Measurements from ENCODE around the gene CHST9. TPM values are rescaled to one million over a fixed set of nuclear protein-coding genes. Genes with fewer than 3 reads are reported as not detected.

Gene CHST9
- total and polyA plus RNA-seq, 2 of the 4 experiments (the other 2 are of a cell fraction), result not detected

DNA sequence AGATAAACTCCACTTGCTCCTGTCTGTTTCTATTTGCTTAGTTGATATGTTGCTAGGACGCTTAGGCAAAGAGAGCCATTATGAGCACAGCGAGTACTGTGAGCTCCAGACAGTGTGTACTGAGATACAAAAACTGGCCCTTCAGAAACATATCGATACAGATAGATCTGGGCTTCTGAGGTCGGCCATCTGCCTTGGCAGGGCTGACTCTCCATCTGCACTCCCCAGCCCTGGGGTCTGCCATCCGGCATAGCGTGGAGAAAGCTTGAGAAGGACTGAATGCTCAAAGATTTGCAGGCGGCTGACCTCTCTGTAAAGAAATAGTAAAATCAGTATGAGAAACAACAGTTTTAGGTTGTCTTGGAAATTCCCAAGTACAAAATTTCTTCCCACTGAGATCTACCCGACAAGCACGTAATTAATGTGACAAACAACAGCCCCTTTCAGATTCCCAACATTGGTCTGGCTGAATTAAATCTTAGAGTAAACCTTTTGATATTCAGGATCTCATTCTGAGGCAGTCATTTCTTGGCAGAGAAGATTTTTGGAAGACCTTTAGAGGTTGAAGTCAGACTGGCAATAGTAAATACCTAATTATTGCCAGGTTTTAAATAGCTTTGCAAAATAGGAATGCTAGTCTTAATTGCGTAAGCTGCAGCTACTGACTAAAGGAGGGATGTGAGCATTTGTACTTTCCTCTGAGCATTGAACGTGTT is 127.4 kb downstream of the CHST9 start:
- Histone ChIP-seq H2BK20ac (ENCODE audit: low read depth, low read length) (no peak overlapping the region), H3K56ac (ENCODE audit: extremely low read depth, insufficient read depth, low read length) (no peak overlapping the region), H2BK5ac (ENCODE audit: low read depth, low read length, poor library complexity, severe bottlenecking) (no peak overlapping the region), H3K27me3 (ENCODE audit: control insufficient read depth, insufficient read depth, low read length) (no peaks in the 10 kb centered on the region), H3K14ac (replicated peaks; ENCODE audit: low read depth, low read length) (no peak overlapping the region), H3K9me3 (ENCODE audit: control insufficient read depth, insufficient read depth, low read length) (peaks cover 5% of the 10 kb centered on the region; the same call in 1 of the 2 replicates), H4K8ac (ENCODE audit: low read depth in 2 of 2, low read length in 2 of 2) (no peak overlapping the region), H3K4me2 (ENCODE audit: low read depth, low read length) (no peak overlapping the region), H3K23ac (ENCODE audit: low read depth, low read length) (no peak overlapping the region), H2AFZ (replicated peaks; ENCODE audit: low read length, poor library complexity) (no peak overlapping the region), H3K4ac (ENCODE audit: low read depth, low read length) (no peak overlapping the region), H2AK9ac (replicated peaks; ENCODE audit: low read depth, low read length, poor library complexity) (no peak overlapping the region), H4K20me1 (ENCODE audit: insufficient read depth, low read length) (no peaks in the 10 kb centered on the region), H3K36me3 (ENCODE audit: control insufficient read depth, insufficient read depth, low read length) (no peaks in the 10 kb centered on the region), H3K27ac (ENCODE audit: insufficient read depth, low read length) (no peak overlapping the region), H3K9ac (ENCODE audit: low read depth, low read length) (no peak overlapping the region), H3K9me1 (ENCODE audit: insufficient read depth, low read length) (no peaks in the 10 kb centered on the region), H3K79me1 (ENCODE audit: low read depth in 1 of 2, low read length in 2 of 2) (no peaks in the 10 kb centered on the region), H4K5ac (ENCODE audit: low read depth, low read length) (no peak overlapping the region), H2BK15ac (ENCODE audit: low read depth, low read length) (no peak overlapping the region), H3K18ac (ENCODE audit: low read depth, low read length) (no peak overlapping the region), H3K4me3 (ENCODE audit: insufficient read depth, low read depth, low read length) (no peak overlapping the region), H2BK120ac (ENCODE audit: low read depth, low read length) (no peak overlapping the region), H2AK5ac (ENCODE audit: low read depth, low read length) (no peak overlapping the region), H3K4me1 (ENCODE audit: control insufficient read depth, insufficient read depth, low read length) (no peaks in the 10 kb centered on the region), H4K91ac (ENCODE audit: insufficient read depth, low read depth, low read length) (no peak overlapping the region)
- POLR2A ChIA-PET (ENCODE audit: unreplicated experiment), result no interaction called here
- CTCF ChIA-PET, result no interaction called here
- no CpG with 5 or more reads among the region's 11 CpGs for WGBS, 2 experiments (ENCODE audit: extremely low coverage in 2 of 2, insufficient read length in 1 of 2)
- intact Hi-C loops (cut with micrococcal nuclease) (no loop called here), in situ Hi-C loops (cut with MboI; ENCODE audit: low sequenced_read_pairs) (no loop called here), dilution Hi-C loops (cut with HindIII; ENCODE audit: low sequenced_read_pairs, unreplicated experiment) (no loop called here)
- BruUV-seq (replicated peaks), result no TSS peak
- DNase-seq (no peak), ATAC-seq (ENCODE audit: low read depth) (no peak)
- TF ChIP-seq POLR2A (IDR thresholded peaks at IDR 0.05; ENCODE audit: low read depth, low read length) (no peak), CHD1 (IDR thresholded peaks at IDR 0.05; ENCODE audit: low read depth, low read length) (no peak), MXI1 (IDR thresholded peaks at IDR 0.05; ENCODE audit: borderline replicate concordance, low read depth, low read length) (no peak), RCOR1 (IDR thresholded peaks at IDR 0.05; ENCODE audit: insufficient replicate concordance, low read length) (no peak), SMC3 (IDR thresholded peaks at IDR 0.05; ENCODE audit: low read depth, low read length) (no peak), MAZ (IDR thresholded peaks at IDR 0.05; ENCODE audit: borderline replicate concordance, low read depth, low read length) (no peak), MAFK (IDR thresholded peaks at IDR 0.05; ENCODE audit: low read depth, low read length) (no peak), USF2 (IDR thresholded peaks at IDR 0.05; ENCODE audit: low read depth, low read length) (no peak), BHLHE40 (IDR thresholded peaks at IDR 0.05; ENCODE audit: low read depth, low read length) (no peak), FOS (IDR thresholded peaks at IDR 0.05; ENCODE audit: low read depth, low read length) (no peak), CEBPB (IDR thresholded peaks at IDR 0.05; ENCODE audit: low read depth, low read length) (no peak), RAD21 (IDR thresholded peaks at IDR 0.05; ENCODE audit: low read length) (no peak), NFE2L2 (IDR thresholded peaks at IDR 0.05; ENCODE audit: low read depth, low read length) (no peak), RFX5 (IDR thresholded peaks at IDR 0.05; ENCODE audit: low read depth, low read length) (no peak)
- TF ChIP-seq, protein P1, sequence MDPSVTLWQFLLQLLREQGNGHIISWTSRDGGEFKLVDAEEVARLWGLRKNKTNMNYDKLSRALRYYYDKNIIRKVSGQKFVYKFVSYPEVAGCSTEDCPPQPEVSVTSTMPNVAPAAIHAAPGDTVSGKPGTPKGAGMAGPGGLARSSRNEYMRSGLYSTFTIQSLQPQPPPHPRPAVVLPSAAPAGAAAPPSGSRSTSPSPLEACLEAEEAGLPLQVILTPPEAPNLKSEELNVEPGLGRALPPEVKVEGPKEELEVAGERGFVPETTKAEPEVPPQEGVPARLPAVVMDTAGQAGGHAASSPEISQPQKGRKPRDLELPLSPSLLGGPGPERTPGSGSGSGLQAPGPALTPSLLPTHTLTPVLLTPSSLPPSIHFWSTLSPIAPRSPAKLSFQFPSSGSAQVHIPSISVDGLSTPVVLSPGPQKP (IDR thresholded peaks at IDR 0.05; ENCODE audit: borderline replicate concordance, low read depth, low read length), result no peak
- TF ChIP-seq, protein P2, sequence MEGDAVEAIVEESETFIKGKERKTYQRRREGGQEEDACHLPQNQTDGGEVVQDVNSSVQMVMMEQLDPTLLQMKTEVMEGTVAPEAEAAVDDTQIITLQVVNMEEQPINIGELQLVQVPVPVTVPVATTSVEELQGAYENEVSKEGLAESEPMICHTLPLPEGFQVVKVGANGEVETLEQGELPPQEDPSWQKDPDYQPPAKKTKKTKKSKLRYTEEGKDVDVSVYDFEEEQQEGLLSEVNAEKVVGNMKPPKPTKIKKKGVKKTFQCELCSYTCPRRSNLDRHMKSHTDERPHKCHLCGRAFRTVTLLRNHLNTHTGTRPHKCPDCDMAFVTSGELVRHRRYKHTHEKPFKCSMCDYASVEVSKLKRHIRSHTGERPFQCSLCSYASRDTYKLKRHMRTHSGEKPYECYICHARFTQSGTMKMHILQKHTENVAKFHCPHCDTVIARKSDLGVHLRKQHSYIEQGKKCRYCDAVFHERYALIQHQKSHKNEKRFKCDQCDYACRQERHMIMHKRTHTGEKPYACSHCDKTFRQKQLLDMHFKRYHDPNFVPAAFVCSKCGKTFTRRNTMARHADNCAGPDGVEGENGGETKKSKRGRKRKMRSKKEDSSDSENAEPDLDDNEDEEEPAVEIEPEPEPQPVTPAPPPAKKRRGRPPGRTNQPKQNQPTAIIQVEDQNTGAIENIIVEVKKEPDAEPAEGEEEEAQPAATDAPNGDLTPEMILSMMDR (conservative IDR thresholded peaks at IDR 0.05; ENCODE audit: low read depth, low read length), result no peak

Measured in IMR-90 (cell line).